ENCODE data around the gene ILF3.

The ILF3 gene

GRCh38 chr19:10653732-10654609 is at the start of gene ILF3:
Gene ILF3, plus strand, starts transcription at chr19:10654346. Its CDS starts 16,260 bp downstream, at chr19:10670606.
- peak; percentile 97 to 99 for DNase-seq

GRCh38 chr19:10604460-10604980 is 49.6 kb upstream of the ILF3 start:
- no peak for DNase-seq

GRCh38 chr19:10611907-10612306 is 42.2 kb upstream of the ILF3 start:
- no peak for DNase-seq

- DNase-seq: no peak
Observed at GRCh38 chr19:10612499-10613119, 41.5 kb upstream of the ILF3 start.

GRCh38 chr19:10615429-10616023 is 38.6 kb upstream of the ILF3 start:
- no peak for DNase-seq

GRCh38 chr19:10617409-10618121 is 36.6 kb upstream of the ILF3 start:
- no peak for DNase-seq

GRCh38 chr19:10618846-10619245 is 35.3 kb upstream of the ILF3 start:
- no peak for DNase-seq

GRCh38 chr19:10620786-10621185 is 33.4 kb upstream of the ILF3 start:
- DNase-seq: no peak

- no peak for DNase-seq
Observed at GRCh38 chr19:10621966-10622365, 32.2 kb upstream of the ILF3 start.

- no peak for DNase-seq
Observed at GRCh38 chr19:10624585-10624984, 29.6 kb upstream of the ILF3 start.

- peak in 1 of 2 experiments; percentile 18 for DNase-seq
Observed at GRCh38 chr19:10625003-10625761, 29.0 kb upstream of the ILF3 start, which contains the start of gene SLC44A2. Gene SLC44A2, plus strand, starts transcription at chr19:10625553. Its CDS starts 81 bp downstream, at chr19:10625634.

- no peak for DNase-seq
Observed at GRCh38 chr19:10625762-10626138, 28.4 kb upstream of the ILF3 start.

- no peak for DNase-seq
Observed at GRCh38 chr19:10631874-10632273, 22.3 kb upstream of the ILF3 start.

GRCh38 chr19:10634430-10634829 is 19.7 kb upstream of the ILF3 start:
- DNase-seq: no peak

- no peak for DNase-seq
Observed at GRCh38 chr19:10634963-10635362, 19.2 kb upstream of the ILF3 start.

- no peak for DNase-seq
Observed at GRCh38 chr19:10636304-10636972, 17.7 kb upstream of the ILF3 start.

- DNase-seq: no peak
Observed at GRCh38 chr19:10637894-10638293, 16.3 kb upstream of the ILF3 start.

- DNase-seq: no peak
Observed at GRCh38 chr19:10639836-10640235, 14.3 kb upstream of the ILF3 start.

GRCh38 chr19:10640361-10640760 is 13.8 kb upstream of the ILF3 start:
- DNase-seq: no peak

- DNase-seq: no peak
Observed at GRCh38 chr19:10641248-10641647, 12.9 kb upstream of the ILF3 start.

- no peak for DNase-seq
Observed at GRCh38 chr19:10642473-10643171, 11.5 kb upstream of the ILF3 start.
